Measurements from ENCODE around the gene LCAT.

GRCh38 chr16:67922740-67923139 is 21.2 kb downstream of the LCAT start:
- TF ChIP-seq RCOR1 (IDR thresholded peaks at IDR 0.05; ENCODE audit: low read length) (no peak), CHD2 (IDR thresholded peaks at IDR 0.05; ENCODE audit: low read length, partially characterized antibody) (no peak), GABPA (IDR thresholded peaks at IDR 0.05; ENCODE audit: low read depth) (no peak), TEAD4 (IDR thresholded peaks at IDR 0.05; ENCODE audit: borderline replicate concordance, insufficient read depth) (no peak), SIN3A (IDR thresholded peaks at IDR 0.05; ENCODE audit: borderline replicate concordance, low read depth, low read length) (no peak), TAF1 (IDR thresholded peaks at IDR 0.05; ENCODE audit: borderline replicate concordance, low read depth, low read length) (no peak)
- TF ChIP-seq, protein P1, sequence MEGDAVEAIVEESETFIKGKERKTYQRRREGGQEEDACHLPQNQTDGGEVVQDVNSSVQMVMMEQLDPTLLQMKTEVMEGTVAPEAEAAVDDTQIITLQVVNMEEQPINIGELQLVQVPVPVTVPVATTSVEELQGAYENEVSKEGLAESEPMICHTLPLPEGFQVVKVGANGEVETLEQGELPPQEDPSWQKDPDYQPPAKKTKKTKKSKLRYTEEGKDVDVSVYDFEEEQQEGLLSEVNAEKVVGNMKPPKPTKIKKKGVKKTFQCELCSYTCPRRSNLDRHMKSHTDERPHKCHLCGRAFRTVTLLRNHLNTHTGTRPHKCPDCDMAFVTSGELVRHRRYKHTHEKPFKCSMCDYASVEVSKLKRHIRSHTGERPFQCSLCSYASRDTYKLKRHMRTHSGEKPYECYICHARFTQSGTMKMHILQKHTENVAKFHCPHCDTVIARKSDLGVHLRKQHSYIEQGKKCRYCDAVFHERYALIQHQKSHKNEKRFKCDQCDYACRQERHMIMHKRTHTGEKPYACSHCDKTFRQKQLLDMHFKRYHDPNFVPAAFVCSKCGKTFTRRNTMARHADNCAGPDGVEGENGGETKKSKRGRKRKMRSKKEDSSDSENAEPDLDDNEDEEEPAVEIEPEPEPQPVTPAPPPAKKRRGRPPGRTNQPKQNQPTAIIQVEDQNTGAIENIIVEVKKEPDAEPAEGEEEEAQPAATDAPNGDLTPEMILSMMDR (IDR thresholded peaks at IDR 0.05): no peak
- TF ChIP-seq, protein P2, sequence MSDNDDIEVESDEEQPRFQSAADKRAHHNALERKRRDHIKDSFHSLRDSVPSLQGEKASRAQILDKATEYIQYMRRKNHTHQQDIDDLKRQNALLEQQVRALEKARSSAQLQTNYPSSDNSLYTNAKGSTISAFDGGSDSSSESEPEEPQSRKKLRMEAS (IDR thresholded peaks at IDR 0.05; ENCODE audit: low read depth): no peak
- TF ChIP-seq, protein P3, sequence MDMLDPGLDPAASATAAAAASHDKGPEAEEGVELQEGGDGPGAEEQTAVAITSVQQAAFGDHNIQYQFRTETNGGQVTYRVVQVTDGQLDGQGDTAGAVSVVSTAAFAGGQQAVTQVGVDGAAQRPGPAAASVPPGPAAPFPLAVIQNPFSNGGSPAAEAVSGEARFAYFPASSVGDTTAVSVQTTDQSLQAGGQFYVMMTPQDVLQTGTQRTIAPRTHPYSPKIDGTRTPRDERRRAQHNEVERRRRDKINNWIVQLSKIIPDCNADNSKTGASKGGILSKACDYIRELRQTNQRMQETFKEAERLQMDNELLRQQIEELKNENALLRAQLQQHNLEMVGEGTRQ (IDR thresholded peaks at IDR 0.05; ENCODE audit: borderline replicate concordance, low read depth, low read length): no peak

All from SK-N-SH (cell line).